Stomach smooth muscle (tissue), 2 donors: ENCODE measurements around the gene IL17C.

ENCODE experiments used
- H3K27ac ChIP-seq: one replicate; pipeline ENCODE4 v1.7.0; 2013; ENCODE audit warnings: mild to moderate bottlenecking, low read length, inconsistent platforms
- H3K27me3 ChIP-seq, 2 donors: one replicate each; pipeline ENCODE4 v1.7.0; 2013; ENCODE audit warnings: low read length in 2 of 2; ENCODE audit not compliant: insufficient read depth in 2 of 2, control insufficient read depth in 1 of 2
- H3K36me3 ChIP-seq, 2 donors: one replicate each; pipeline ENCODE4 v1.7.0; 2013; ENCODE audit warnings: low read length in 2 of 2; ENCODE audit not compliant: control insufficient read depth in 2 of 2, insufficient read depth in 2 of 2
- H3K4me1 ChIP-seq: one replicate; pipeline ENCODE4 v1.7.0; 2013; ENCODE audit warnings: low read length; ENCODE audit not compliant: control insufficient read depth, insufficient read depth
- H3K4me3 ChIP-seq, 2 donors: one replicate each; pipeline ENCODE4 v1.7.0; 2013; ENCODE audit warnings: low read length in 2 of 2
- H3K9ac ChIP-seq, 2 donors: one replicate each; pipeline ENCODE4 v1.7.0; 2013; ENCODE audit warnings: low read length in 2 of 2, mild to moderate bottlenecking in 1 of 2
- H3K9me3 ChIP-seq, 2 donors: one replicate each; pipeline ENCODE4 v1.7.0; 2013; ENCODE audit warnings: low read length in 2 of 2; ENCODE audit not compliant: control insufficient read depth in 2 of 2
- donor health status: healthy.
- donor health status: Pancreatic carcinoma.

Gene IL17C

GRCh38 chr16:88653101-88653500 is 14.7 kb downstream of the IL17C start:
- Histone ChIP-seq H3K27me3 (peaks cover 6 to 15% of the 10 kb centered on the region in 2 donors), H3K27ac (no peak overlapping the region), H3K9me3 (no peaks in the 10 kb centered on the region), H3K9ac (no peak overlapping the region), H3K4me3 (no peak overlapping the region), H3K4me1 (peaks cover 7% of the 10 kb centered on the region), H3K36me3 (peaks cover 4 to 14% of the 10 kb centered on the region in 2 donors)

- Histone ChIP-seq H3K9ac (no peak overlapping the region), H3K4me3 (no peak overlapping the region), H3K36me3 (peaks cover 4 to 14% of the 10 kb centered on the region in 2 donors), H3K27me3 (peaks cover 6 to 15% of the 10 kb centered on the region in 2 donors), H3K4me1 (peaks cover 7% of the 10 kb centered on the region), H3K9me3 (no peaks in the 10 kb centered on the region), H3K27ac (no peak overlapping the region)
Observed at GRCh38 chr16:88653596-88654362, 15.4 kb downstream of the IL17C start.

- Histone ChIP-seq H3K4me3 (no peak overlapping the region), H3K9me3 (no peaks in the 10 kb centered on the region)
Observed at GRCh38 chr16:88654363-88655052, 16.1 kb downstream of the IL17C start.

GRCh38 chr16:88655053-88655732 is 16.8 kb downstream of the IL17C start:
- no peaks in the 10 kb centered on the region for H3K9me3 ChIP-seq
- peaks cover 6 to 12% of the 10 kb centered on the region in 2 donors for H3K27me3 ChIP-seq
- peaks cover 4 to 16% of the 10 kb centered on the region in 2 donors for H3K36me3 ChIP-seq
- no peak overlapping the region for H3K4me3 ChIP-seq
- no peak overlapping the region for H3K9ac ChIP-seq
- H3K27ac ChIP-seq = no peak overlapping the region
- peaks cover 7% of the 10 kb centered on the region for H3K4me1 ChIP-seq

More at GRCh38 chr16:88654363-88655052, 16.1 kb downstream of the IL17C start:
- Histone ChIP-seq H3K27me3 (peaks cover 6 to 15% of the 10 kb centered on the region in 2 donors), H3K27ac (no peak overlapping the region), H3K4me1 (peaks cover 7% of the 10 kb centered on the region), H3K9ac (no peak overlapping the region), H3K36me3 (peaks cover 4 to 16% of the 10 kb centered on the region in 2 donors)

- no peak overlapping the region for H3K9ac ChIP-seq
- H3K27me3 ChIP-seq = peaks cover 6 to 8% of the 10 kb centered on the region in 2 donors
- H3K36me3 ChIP-seq = peaks cover 4 to 16% of the 10 kb centered on the region in 2 donors
- no peaks in the 10 kb centered on the region for H3K9me3 ChIP-seq
- H3K27ac ChIP-seq = no peak overlapping the region
- H3K4me3 ChIP-seq = no peak overlapping the region
- H3K4me1 ChIP-seq = peaks cover 3% of the 10 kb centered on the region
Observed at GRCh38 chr16:88655733-88656281, 17.4 kb downstream of the IL17C start.

GRCh38 chr16:88656291-88656980 is 18.1 kb downstream of the IL17C start:
- H3K4me1 ChIP-seq = peaks cover under 1% of the 10 kb centered on the region
- no peaks in the 10 kb centered on the region for H3K9me3 ChIP-seq
- H3K36me3 ChIP-seq = peaks cover 4 to 16% of the 10 kb centered on the region in 2 donors
- H3K4me3 ChIP-seq = no peak overlapping the region
- H3K9ac ChIP-seq = no peak overlapping the region
- H3K27me3 ChIP-seq = peaks cover 2 to 4% of the 10 kb centered on the region in 2 donors
- H3K27ac ChIP-seq = no peak overlapping the region

GRCh38 chr16:88657371-88657770 is 19.0 kb downstream of the IL17C start:
- H3K36me3 ChIP-seq = peaks cover 4 to 16% of the 10 kb centered on the region in 2 donors
- H3K4me1 ChIP-seq = peaks cover 5% of the 10 kb centered on the region
- H3K27me3 ChIP-seq = no peaks in the 10 kb centered on the region
- H3K9me3 ChIP-seq = no peaks in the 10 kb centered on the region
- no peak overlapping the region for H3K9ac ChIP-seq
- no peak overlapping the region for H3K27ac ChIP-seq
- H3K4me3 ChIP-seq = no peak overlapping the region

- Histone ChIP-seq H3K27me3 (no peaks in the 10 kb centered on the region), H3K9me3 (no peaks in the 10 kb centered on the region), H3K36me3 (peaks cover 4 to 13% of the 10 kb centered on the region in 2 donors), H3K9ac (no peak overlapping the region), H3K27ac (no peak overlapping the region), H3K4me1 (peaks cover 7% of the 10 kb centered on the region), H3K4me3 (no peak overlapping the region)
Observed at GRCh38 chr16:88658714-88659113, 20.3 kb downstream of the IL17C start.

- no peak overlapping the region for H3K4me3 ChIP-seq
- no peaks in the 10 kb centered on the region for H3K27me3 ChIP-seq
- no peaks in the 10 kb centered on the region for H3K9me3 ChIP-seq
- H3K4me1 ChIP-seq = peaks cover 10% of the 10 kb centered on the region
- H3K36me3 ChIP-seq = peaks cover 4 to 12% of the 10 kb centered on the region in 2 donors
- H3K9ac ChIP-seq = no peak overlapping the region
- H3K27ac ChIP-seq = no peak overlapping the region
Observed at GRCh38 chr16:88659160-88659559, 20.8 kb downstream of the IL17C start.

GRCh38 chr16:88661468-88661867 is 23.1 kb downstream of the IL17C start:
- H3K9ac ChIP-seq = no peak overlapping the region
- no peak overlapping the region for H3K27ac ChIP-seq
- peaks cover 10% of the 10 kb centered on the region for H3K4me1 ChIP-seq
- no peaks in the 10 kb centered on the region for H3K9me3 ChIP-seq
- H3K36me3 ChIP-seq = peaks cover 0 to 4% of the 10 kb centered on the region in 2 donors
- H3K4me3 ChIP-seq = no peak overlapping the region
- no peaks in the 10 kb centered on the region for H3K27me3 ChIP-seq
